Measurements from ENCODE around the gene GPR146. TPM values are rescaled to one million over a fixed set of nuclear protein-coding genes. Genes with fewer than 3 reads are reported as not detected.
"Not testable (repeated sequence)": the region's sequence is repeated elsewhere in the genome, so short reads cannot be mapped to it uniquely, and the experiment has no call there.

GPR146 gene
- total and polyA plus RNA-seq, 2 experiments from 2014 or later, result 4.3 to 9.7 TPM

- in situ Hi-C loops (cut with MboI), result no loop called here
- Histone ChIP-seq H3K9me2 (ENCODE audit: insufficient read depth) (no peaks in the 10 kb centered on the region), H3K4me3 (no peak overlapping the region), H3K9ac (no peak overlapping the region), H3K4me2 (ENCODE audit: unreplicated experiment) (no peak overlapping the region), H3K36me3 (ENCODE audit: low read depth) (no peaks in the 10 kb centered on the region), H3K9me3 (ENCODE audit: low read depth) (no peaks in the 10 kb centered on the region), H4K20me1 (ENCODE audit: insufficient read depth) (no peaks in the 10 kb centered on the region), H3K79me2 (ENCODE audit: insufficient read depth) (no peaks in the 10 kb centered on the region), H3F3A (ENCODE audit: insufficient read depth) (no peaks in the 10 kb centered on the region; the same call in 1 of the 2 replicates), H2AFZ (no peak overlapping the region), H3K4me1 (ENCODE audit: insufficient read depth) (no peaks in the 10 kb centered on the region), H3K27me3 (replicated peaks; ENCODE audit: insufficient read depth) (no peaks in the 10 kb centered on the region), H3K27ac (no peak overlapping the region)
- WGBS, 2 experiments (ENCODE audit: low coverage in 1 of 2, low lambda C conversion rate in 2 of 2, missing lambda C conversion rate in 2 of 2), result 93% methylated on average over 41 to 42 of the region's 42 CpGs
- DNase-seq, result no peak
- TF ChIP-seq EZH2 (IDR thresholded peaks at IDR 0.05; ENCODE audit: insufficient read depth, poor library complexity, severe bottlenecking) (no peak), EZH2phosphoT487 (IDR thresholded peaks at IDR 0.05; ENCODE audit: insufficient read depth, low read depth) (no peak)
These were observed 26.2 kb downstream of the GPR146 start for GRCh38 chr7:1070544-1071011.

- no peaks in the 10 kb centered on the region for H3K9me3 ChIP-seq (ENCODE audit: low read depth)
- H3F3A ChIP-seq (ENCODE audit: insufficient read depth), result no peaks in the 10 kb centered on the region; the same call in 1 of the 2 replicates
- H3K4me2 ChIP-seq (ENCODE audit: unreplicated experiment), result no peak overlapping the region
- H4K20me1 ChIP-seq (ENCODE audit: insufficient read depth), result no peaks in the 10 kb centered on the region
- TF ChIP-seq EZH2phosphoT487 (IDR thresholded peaks at IDR 0.05; ENCODE audit: insufficient read depth, low read depth) (no peak), EZH2 (IDR thresholded peaks at IDR 0.05; ENCODE audit: insufficient read depth, poor library complexity, severe bottlenecking) (no peak)
- no peaks in the 10 kb centered on the region for H3K36me3 ChIP-seq (ENCODE audit: low read depth)
- in situ Hi-C loops (cut with MboI), result no loop called here
- no peaks in the 10 kb centered on the region for H3K27me3 ChIP-seq (replicated peaks; ENCODE audit: insufficient read depth)
- H3K9me2 ChIP-seq (ENCODE audit: insufficient read depth), result no peaks in the 10 kb centered on the region
- no peak for DNase-seq
- no peaks in the 10 kb centered on the region for H3K79me2 ChIP-seq (ENCODE audit: insufficient read depth)
- 89% methylated on average over 18 to 19 of the region's 19 CpGs for WGBS, 2 experiments (ENCODE audit: low coverage in 1 of 2, low lambda C conversion rate in 2 of 2, missing lambda C conversion rate in 2 of 2)
- no peak overlapping the region for H3K9ac ChIP-seq
- no peak overlapping the region for H3K4me3 ChIP-seq
- no peak overlapping the region for H2AFZ ChIP-seq
- no peak overlapping the region for H3K27ac ChIP-seq
- H3K4me1 ChIP-seq (ENCODE audit: insufficient read depth), result no peaks in the 10 kb centered on the region
These were observed 27.4 kb downstream of the GPR146 start for GRCh38 chr7:1071731-1072254.

- WGBS, 2 experiments (ENCODE audit: low coverage in 1 of 2, low lambda C conversion rate in 2 of 2, missing lambda C conversion rate in 2 of 2), result 84 to 90% methylated on average over 11 to 61 of the region's 61 CpGs
- no peaks in the 10 kb centered on the region for H3K9me2 ChIP-seq (ENCODE audit: insufficient read depth)
- in situ Hi-C loops (cut with MboI), result no loop called here
- H3K4me2 ChIP-seq (ENCODE audit: unreplicated experiment), result no peak overlapping the region
- H3K4me3 ChIP-seq, result no peak overlapping the region
- no peaks in the 10 kb centered on the region for H3K79me2 ChIP-seq (ENCODE audit: insufficient read depth)
- no peaks in the 10 kb centered on the region; the same call in 1 of the 2 replicates for H3F3A ChIP-seq (ENCODE audit: insufficient read depth)
- no peak overlapping the region for H2AFZ ChIP-seq
- no peaks in the 10 kb centered on the region for H3K36me3 ChIP-seq (ENCODE audit: low read depth)
- no peaks in the 10 kb centered on the region for H3K27me3 ChIP-seq (replicated peaks; ENCODE audit: insufficient read depth)
- H4K20me1 ChIP-seq (ENCODE audit: insufficient read depth), result no peaks in the 10 kb centered on the region
- TF ChIP-seq EZH2 (IDR thresholded peaks at IDR 0.05; ENCODE audit: insufficient read depth, poor library complexity, severe bottlenecking) (no peak), EZH2phosphoT487 (IDR thresholded peaks at IDR 0.05; ENCODE audit: insufficient read depth, low read depth) (no peak)
- H3K9ac ChIP-seq, result no peak overlapping the region
- no peaks in the 10 kb centered on the region for H3K4me1 ChIP-seq (ENCODE audit: insufficient read depth)
- DNase-seq, result no peak
- no peak overlapping the region for H3K27ac ChIP-seq
- H3K9me3 ChIP-seq (ENCODE audit: low read depth), result no peaks in the 10 kb centered on the region
These were observed 29.0 kb downstream of the GPR146 start for GRCh38 chr7:1073142-1073977.

- H3F3A ChIP-seq (ENCODE audit: insufficient read depth); H3K9me2 ChIP-seq (ENCODE audit: insufficient read depth); H3K27ac ChIP-seq; H3K4me1 ChIP-seq (ENCODE audit: insufficient read depth); in situ Hi-C loops (cut with MboI); H3K9ac ChIP-seq; H3K27me3 ChIP-seq (replicated peaks; ENCODE audit: insufficient read depth); DNase-seq; H4K20me1 ChIP-seq (ENCODE audit: insufficient read depth); H3K36me3 ChIP-seq (ENCODE audit: low read depth); H2AFZ ChIP-seq; H3K79me2 ChIP-seq (ENCODE audit: insufficient read depth); H3K4me3 ChIP-seq; H3K9me3 ChIP-seq (ENCODE audit: low read depth); H3K4me2 ChIP-seq (ENCODE audit: unreplicated experiment): not testable (repeated sequence)
- WGBS, 2 experiments (ENCODE audit: low coverage in 1 of 2, low lambda C conversion rate in 2 of 2, missing lambda C conversion rate in 2 of 2), result 88 to 90% methylated on average over 6 to 43 of the region's 43 CpGs
These were observed 29.7 kb downstream of the GPR146 start for GRCh38 chr7:1074018-1074417.

Data from GM23248 (cell line).